GM18519 (cell line): Measurements from ENCODE around the gene STK32B.

Source experiments
- ATAC-seq: cut with Tn5 transposase; IDR thresholded peaks from one replicate; pipeline ENCODE4 v1.9.1; 2021; ENCODE audit warnings: mild to moderate bottlenecking, moderate library complexity; ENCODE audit not compliant: unreplicated experiment, low FRiP score

The STK32B gene

DNA sequence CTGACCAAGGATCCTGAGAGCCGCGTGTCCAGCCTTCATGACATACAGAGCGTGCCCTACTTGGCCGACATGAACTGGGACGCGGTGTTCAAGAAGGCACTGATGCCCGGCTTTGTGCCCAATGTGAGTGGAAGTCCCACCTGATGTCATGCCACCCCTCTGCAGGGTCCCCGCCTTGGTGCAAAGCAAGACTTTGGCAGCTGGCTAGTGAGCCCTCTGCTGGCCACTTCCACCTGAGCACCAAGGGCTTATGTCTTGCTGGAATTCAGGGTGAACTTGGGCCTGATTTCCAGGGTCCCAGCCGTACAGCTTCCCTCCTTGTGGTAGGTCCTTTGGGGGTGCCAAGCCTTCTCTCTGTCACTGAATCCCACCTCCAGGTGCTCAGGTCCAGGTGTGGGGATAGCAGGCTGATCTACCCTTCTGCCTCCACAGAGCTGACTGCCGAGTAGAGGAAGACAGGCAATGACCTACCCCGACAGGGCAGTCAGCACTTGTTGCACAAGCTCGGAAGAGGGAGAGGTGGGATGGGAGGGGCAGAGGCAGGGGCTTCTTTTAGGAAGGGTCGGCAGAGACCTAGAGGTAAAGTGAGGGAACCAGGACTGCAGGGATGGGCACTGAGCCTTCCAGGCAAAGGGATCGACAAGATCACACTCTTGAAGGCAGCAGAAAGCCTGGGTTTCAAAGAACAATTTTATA lies 409.0 kb downstream of the STK32B start:
- no peak for ATAC-seq

DNA sequence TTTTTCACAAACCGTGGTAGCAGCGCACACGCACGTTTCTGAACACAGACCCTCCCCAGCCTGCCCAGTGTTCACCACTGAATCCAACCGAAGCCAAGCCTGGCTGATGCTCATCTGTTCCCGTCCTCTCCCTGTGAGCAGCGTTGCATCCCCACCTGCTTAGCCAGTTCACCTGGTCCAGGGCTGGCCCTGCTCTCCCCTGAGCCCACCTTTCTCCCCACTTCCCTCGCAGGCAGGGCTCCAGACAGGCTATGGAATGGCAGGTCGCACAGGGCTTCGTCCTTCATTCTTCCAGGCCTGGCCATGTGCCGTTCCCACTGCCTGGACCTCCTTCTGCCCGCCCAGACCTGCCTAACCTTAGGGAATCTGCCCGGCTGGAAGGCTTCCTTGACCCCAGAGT lies 410.2 kb downstream of the STK32B start:
- ATAC-seq, result no peak

DNA sequence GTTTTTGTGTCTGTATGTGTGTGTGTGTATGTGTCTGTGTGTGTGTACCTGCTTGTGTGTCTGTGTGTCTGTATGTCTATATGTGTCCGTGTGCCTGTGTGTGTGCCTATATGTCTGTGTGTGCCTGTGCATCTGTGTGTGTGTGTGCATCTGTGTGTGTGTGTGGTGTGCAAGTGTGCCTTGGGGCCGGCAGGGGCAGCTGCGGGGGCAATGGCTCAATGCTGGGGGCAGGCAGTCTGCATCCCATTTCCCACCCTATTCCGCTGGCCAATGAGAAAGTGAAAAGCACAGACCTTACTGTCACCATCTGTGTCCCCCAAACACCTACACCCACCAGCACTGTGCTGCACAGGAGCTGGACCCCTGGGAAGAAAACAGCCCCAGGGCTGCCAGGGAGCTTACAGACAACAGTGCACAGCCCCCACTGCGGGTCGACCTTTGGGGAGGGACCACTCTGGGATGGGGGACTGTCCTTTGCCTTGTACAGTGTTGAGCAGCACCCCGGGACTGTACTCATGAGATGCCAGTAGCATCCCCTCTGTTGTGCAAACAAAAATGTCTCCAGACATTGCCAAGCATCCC lies 411.1 kb downstream of the STK32B start:
- no peak for ATAC-seq

DNA sequence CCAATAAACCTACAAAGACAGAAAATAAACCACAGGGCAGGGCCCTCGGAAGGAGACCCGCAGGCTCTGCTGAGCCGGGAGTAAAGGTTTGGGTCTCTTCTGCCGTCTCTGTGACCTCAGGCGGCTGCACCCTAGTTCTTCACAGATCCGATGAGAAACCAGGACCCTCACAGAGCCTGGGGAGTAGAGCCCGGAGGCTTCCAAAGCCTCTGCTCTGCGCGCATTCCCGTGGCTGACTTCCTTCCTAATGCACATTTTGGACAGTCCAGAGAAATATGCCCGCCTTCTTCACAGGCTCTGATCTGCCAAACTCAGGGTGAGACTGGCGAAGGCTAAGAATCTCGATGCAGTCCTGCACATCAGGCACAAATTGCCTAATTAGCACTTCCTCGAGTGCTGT lies 411.6 kb downstream of the STK32B start:
- ATAC-seq, result no peak

DNA sequence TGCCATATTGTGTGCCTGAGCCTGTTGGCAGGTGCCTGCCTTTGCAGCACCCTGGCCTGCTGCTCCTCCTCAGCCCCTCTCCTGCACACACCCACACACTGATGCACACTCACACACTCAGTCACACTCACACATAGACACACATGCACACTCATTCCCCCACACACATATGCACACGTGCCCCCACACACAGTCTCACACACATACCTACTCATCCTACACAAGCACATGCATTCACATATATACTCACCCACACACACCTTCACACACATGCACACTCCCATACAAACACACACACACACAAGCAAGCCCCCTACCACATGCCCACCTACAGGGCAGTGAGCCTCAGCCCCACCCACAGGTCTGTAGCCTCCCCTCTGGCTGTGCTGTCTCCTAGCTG lies 412.1 kb downstream of the STK32B start:
- no peak for ATAC-seq

DNA sequence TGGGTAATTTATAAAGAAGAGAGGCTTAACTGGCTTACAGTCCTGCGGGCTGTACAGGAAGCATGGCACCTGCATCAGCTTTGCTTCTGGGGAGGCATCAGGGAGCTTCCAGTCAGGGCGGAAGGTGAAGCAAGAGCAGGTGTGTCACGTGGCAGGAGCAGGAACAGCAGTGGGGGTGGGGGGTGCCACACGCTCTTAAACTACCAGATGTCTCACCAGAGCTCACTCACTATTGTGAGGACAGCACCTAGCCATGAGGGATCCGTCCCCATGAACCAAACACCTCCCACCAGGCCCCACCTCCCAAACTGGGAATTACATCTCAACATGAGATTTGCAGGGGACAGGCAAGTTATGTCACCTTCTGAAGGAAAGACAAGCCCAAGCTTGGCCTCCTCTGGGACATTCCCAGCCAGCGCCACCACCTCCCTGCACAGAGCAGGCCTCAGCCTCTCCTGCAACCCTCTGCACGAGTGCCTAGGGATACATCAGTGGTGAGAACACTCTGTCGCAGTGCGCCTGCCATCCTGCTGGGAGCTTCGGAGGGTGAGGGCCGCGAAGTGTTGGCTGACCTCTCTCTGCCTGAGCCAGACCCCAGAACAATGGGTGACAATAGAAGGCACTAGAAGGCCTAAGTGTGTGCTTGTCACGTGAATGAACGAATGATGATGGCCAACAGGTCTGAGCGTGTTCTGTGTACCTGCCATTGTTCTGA lies 412.8 kb downstream of the STK32B start:
- ATAC-seq, result no peak

DNA sequence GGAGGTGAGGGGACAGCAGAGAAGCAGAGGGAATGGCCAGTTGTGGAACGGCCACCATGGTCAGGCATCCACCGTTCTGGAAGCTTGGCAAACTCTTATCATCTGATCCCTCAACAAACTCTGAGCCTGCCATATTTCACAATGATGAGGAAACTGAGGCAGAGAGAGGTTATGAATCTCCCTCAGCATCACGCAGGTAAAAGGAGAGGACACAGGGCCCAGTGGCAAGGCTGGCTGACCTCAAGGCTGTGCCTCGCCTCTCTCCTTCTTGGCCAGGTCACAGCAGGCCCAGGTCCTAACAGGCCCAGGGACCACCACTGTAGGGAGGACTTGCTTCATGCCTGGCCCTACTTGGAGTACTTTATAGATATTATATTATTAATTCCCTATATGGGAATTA lies 414.2 kb downstream of the STK32B start:
- no peak for ATAC-seq

DNA sequence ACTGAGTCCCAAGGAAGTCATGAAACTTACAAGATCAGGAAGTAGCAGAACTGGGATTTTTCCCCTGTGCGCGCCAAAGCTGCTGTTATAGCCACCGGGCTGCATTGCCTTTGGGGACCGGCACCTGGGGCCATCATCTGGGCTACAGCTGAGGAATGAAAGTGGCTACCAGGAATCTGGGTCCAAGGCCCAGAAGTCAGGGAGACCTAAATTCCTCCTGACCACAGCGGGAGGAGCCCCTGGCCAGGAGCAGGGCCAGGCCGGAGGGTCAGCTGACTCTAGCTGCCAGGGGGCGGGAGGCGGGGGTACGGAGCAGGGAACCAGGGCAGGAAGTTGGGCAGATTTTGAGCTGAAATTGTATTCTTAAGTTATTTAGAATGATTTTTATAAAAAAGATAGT lies 414.7 kb downstream of the STK32B start:
- no peak for ATAC-seq

DNA sequence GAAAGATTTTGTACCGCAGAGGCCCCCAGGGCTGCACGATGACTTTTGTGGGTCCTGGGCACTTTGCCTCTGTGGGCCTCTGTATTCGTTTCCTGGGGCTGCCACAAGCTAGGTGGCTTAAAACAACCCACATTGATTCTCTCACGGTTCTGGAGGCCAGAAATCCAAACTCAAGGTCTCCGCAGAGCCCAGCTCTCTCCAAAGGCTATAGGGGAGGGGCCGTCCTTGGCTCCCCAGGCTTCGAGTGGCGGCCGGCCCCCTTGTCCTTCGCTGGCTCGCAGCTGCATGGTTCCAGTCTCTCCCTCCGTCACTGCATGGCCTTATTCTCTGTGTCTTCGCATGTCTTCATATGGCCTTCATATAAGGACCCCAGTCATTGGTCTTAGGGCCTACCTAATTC lies 415.8 kb downstream of the STK32B start:
- ATAC-seq, result no peak

DNA sequence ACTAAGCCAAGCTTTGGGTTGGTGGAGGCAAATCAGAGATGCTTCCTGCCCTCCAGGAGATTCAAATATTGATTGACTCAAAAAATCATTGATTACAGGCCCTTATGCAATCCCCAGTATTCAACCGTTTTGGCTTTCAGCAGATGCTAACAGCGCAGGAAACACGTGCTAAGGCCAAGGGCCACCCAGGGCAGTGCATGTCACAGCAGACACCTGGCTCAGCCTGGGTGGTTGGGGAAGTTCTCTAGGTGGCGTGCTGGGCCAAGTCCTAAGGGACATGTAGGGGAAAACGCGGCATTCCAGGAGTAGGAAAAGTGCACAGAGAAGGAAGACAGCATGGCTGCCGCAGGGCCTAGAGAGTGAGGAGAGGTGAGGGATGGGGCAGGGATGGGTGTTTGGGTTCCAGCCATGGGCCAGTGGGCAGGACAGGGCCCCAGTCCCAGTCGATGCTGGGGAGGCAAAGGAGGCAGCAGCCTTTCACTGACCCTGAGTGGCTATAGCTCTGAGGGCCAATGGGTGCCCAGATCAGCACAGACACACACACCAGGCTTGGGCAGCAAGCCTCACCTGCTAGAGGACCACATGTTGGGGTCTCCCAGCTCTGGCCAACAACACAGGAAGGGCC lies 418.0 kb downstream of the STK32B start:
- ATAC-seq, result no peak

DNA sequence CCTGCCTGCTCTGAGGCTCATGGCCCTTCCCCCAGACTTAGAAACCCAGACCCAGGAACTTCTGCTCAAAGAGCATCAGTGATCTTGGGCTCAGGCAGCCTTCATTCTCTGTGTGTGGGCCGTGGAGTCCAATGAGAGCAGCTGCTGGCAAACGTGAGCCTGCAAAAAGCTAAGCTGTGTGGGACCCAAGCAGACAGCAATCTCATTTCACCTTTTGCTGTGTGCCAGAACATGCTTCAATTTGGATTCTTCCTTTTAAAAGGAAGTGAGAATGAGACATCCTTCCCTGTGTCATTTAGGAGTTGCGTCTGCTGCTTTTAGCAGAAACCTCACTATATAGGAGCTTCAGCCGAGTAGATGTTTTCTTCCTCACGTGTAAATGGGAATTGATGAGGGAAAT lies 418.6 kb downstream of the STK32B start:
- no peak for ATAC-seq

DNA sequence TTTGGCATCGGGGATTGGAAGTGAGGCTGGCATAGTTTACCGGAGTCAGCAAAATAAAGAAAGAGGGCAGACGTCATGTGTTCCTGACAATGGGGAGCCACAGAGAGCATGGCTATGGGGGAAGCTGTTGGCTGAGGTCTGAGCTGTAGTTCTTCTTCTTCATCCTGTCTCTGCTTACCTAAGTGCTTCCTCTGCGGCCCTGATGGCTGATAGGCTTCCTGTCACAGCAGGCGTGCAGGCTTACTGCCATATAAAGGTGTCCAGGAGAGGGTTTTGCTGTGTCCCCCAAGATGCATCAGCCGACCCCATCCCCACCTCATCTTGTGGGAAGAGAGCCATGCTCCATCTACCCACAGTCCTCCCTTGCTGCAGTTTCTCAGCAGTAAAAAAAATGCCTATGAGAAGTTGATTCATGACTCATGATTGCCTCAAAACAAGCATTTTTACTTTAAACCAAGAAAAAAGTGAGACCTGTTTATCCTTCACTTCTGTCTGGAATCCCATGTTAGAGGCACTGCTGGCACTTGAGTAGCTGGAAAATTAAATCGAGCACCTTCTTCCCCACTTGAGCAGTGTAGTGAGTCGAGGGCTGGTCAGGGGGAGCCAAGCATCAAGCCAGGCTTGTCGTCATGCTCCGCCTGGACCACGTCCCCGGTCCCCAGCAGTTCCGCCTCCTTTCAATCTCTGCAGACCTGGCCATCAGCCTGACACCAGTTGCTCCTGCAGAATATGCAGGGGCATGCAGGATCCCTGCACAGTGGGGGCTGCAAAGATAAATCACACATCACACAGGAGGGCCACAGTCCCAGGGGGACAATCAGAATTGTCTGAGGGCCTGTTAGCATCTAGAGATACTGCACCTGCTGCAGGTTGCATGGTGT lies 419.3 kb downstream of the STK32B start:
- no peak for ATAC-seq

DNA sequence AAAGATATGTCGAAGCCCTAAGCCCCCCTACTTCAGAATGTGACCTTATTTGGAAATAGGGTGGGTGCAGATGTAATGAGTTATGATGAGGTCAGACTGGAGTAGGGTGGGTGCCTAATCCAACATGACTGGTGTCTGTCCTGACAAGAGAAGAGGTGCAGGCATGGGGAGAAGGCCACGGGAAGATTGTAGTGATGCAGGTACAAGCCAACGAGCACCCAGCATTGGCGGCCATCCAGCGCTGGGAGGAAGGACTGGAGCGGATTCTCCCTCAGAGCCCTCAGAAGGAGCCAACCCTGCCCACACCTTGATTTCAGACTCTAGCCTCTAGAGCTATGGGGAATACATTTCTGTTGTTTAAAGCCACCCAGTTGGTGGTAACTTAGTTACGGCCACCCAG lies 419.9 kb downstream of the STK32B start:
- no peak for ATAC-seq

DNA sequence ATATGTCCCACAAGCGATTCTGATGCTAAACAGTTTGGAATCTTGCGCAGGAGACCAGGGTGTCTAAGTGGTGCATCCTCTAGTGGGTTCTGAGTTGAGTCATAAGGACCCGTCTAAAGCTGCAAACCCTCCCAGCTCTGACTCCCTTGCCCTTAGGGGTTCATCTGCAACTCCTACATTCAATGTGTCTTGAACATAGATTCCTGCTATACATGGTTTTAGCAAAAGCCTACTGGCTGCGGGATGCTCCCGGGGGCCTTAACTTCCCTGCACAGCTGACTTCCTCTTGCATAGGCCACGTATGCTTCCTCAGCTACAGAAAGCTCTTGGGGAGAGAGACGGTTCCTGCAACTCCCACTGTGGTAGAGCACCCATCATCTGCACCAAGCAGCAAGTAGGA lies 420.4 kb downstream of the STK32B start:
- ATAC-seq, result no peak

DNA sequence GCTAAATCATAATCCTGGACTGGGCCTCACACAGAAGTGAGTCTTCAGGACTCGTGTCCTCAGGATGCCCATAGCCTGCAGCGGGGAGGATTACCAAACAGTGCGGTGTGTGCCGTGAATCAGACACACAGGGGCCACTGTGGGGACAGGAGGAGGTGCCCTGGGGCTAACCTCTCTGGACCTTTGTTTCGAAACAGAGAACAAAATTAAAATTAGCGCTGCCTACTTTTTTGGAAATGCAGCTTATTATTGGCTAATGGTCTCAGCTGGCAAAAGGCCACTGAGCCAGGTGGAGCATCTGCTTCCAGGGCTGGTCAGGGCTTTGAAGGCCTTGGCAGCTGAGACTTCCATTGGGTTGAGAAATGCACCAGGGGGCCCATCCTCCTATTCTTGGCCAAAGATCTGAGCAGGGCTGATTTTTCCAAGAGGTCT lies 420.9 kb downstream of the STK32B start:
- ATAC-seq, result no peak

DNA sequence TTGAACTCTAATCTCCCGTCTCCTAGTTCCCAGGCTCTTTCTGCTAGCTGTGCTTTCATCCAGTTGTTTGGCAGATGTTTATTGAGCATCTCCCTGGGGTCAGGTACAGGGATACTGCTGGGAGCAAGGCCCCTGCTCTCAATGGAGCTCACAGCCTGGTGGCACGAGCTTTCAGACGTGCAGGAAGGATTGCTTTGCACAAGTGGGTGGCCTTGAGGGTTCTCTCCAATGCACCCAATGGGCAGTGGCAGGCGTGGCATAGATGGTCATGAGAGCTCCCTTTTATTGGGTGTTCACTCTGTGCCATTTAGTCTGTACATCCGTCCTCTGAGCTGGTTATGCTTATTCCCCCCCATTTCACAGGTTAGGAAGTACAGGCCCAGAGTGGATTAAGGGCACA lies 421.8 kb downstream of the STK32B start:
- ATAC-seq, result no peak

DNA sequence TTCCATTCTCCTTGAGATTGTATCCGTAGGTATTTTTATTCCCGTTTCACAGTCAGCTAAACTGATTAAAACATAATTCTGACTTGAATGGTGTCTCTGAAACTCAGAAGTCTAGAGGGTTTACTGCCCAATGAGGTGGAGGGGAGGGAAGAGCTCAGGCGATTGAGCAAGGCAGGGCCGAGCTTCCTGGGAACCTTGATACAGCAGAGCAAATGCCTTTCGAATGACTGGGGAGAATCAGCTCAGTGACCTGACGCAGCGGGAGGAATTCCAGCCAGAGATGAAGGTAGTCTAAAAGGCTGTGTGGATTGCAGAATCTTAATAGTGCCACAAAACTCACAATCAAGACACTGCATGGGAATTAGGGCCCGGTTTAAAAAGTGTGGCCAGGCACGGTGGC lies 423.5 kb downstream of the STK32B start:
- no peak for ATAC-seq

DNA sequence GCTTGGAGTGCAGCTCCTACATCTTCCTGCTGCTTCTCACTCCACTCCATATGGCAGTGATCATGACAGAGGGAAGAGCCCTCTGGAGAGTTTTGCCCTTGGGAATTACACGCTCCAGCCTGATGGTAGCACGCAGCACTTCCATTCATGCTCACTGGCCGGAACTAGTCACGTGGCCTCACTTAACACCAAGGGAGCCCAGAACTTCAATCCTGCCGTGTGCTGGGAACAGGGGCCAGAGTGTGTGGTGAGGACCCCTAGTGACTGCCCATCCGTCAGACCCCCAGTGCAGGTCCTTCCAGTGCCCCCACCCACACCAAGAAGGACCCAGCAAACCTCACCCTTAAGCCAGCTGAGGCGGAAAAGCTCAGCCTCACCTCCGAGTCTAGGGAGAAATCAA lies 426.3 kb downstream of the STK32B start:
- ATAC-seq, result no peak

DNA sequence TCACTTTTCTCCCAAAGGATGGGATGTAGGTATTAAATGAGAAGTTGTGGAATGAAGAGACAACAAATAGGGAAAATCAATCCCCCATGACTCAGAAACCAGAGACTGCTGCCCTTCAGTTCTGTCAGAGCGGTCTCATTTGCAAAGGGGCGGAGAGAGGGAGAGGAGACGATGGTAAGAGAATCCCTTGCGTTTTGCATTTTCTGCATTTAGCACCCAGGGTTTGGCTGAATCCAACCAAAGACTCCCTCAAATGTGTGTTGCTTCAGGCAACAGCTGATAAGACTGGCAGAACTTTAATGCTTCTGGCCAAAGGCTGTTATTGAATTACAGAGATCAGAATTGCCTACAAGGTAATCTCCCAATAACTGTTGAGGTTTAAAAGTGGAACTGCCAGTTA lies 426.9 kb downstream of the STK32B start:
- ATAC-seq, result no peak

DNA sequence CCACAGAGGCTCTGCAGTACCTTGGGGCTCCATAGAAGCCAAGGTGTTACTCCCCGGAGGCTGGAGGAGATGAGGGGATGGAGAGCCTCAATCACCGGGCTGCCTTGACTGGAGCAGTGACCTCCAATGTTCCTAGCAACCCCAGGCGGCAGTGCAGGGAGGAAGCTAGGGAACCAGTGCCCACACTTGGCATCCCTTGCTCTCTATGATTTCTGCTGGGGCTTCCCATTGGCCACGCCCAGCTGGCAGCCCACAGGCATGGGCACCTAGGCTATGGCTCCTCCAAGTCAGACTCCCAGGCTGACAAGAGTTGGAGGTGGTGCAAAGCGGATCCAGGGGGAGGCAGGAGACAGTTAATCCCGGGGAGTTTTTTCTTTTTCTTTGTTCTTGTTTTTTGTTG lies 427.4 kb downstream of the STK32B start:
- no peak for ATAC-seq
